HK-2 (cell line): Measurements from ENCODE around the gene KLRK1.
"Not testable (repeated sequence)": the region's sequence is repeated elsewhere in the genome, so short reads cannot be mapped to it uniquely, and the experiment has no call there.

Experiments used
- DNase-seq: peaks from one replicate; pipeline ENCODE4 v3.0.0-alpha.2; 2018; ENCODE audit not compliant: unreplicated experiment

Gene KLRK1

DNA sequence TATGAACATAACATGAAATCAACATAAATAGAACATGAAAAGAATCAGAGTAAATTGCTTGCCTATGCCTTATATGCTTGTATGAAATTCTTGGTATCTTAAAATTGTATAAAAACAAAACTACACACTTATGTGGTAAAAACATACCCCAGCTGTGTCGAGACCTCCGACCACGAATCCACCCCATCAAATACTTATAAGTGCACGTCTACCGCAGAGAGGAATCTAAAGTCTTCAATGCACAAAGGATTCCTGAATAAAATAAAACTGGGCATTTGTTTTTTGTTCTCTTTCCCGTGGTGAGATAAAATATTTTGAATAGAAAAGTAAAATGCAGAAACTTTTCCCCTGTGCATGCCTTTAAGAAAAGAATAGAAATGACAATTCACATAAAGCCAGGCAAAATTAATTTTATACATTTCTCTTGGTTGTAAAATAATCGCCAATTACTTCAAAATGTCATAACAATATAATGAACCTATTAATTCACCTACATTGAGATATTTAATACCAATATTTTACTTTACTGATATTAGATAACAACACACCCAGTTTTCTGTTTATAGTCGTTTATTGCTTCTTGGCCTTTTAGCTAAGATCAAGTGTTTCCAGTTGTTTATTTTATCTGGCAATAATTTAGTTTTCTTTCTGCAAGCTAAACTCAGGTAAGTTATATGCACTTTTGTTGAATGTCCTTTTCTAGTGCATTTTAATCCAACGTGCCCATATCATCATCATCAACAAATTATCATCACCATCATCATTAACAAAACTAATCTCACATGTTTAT lies 1.0 kb downstream of the KLRK1 start:
- no peak for DNase-seq

GRCh38 chr12:10387498-10387897 lies 2.3 kb downstream of the KLRK1 start:
- DNase-seq: not testable (repeated sequence)

DNA sequence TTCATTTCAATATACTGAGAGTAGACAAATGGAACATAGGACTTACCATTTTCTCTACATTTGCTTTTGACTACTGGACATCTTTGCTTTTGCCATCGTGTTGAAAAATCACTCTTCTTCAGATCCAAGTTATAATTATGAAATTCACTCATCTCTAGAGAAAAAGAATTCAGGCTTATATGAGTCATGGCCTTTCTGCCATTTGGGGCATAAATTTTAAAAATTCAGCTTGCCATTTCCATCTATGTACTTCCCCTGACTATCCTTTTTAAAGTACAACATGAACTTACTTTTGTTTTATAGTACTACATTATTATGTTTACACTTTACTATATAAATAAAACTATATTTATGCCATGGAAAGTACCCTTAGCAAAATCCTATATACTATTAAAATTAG lies 3.0 kb downstream of the KLRK1 start:
- DNase-seq: no peak

DNA sequence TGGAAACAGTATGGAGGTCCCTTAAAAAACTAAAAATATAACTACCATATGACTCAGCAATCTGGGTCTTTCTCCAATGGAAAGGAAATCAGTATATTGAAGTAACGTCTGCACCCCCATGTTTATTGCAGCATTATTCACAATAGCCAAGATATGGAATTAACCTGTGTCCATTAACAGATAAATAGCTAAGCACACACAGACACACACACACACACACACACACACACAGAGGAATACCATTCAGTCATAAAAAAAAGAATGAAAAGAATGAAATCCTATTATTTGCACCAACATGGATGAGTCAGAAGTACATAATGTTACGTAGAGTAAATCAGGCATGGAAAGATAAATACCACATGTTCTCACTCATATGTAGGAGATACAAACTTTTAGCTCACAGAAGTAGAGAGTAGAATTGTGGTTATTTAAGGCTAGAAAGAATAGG lies 4.7 kb downstream of the KLRK1 start:
- DNase-seq: peak; percentile 35

DNA sequence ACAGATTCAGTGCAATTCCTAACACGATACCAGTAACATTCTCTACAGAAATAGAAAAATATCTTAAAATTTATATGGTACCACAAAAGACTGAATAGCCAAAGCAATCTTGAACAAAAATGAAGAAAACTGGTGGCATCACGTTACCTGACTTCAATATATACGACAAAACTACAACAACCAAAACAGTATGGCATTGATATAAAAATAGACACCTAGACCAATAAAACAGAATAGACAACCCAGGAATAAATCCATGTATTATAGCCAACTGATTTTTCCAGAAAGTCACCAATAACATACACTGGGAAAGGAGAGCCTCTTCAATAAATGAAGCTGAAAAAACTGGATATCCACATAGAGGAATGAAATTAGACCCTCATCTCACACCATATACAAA lies 5.7 kb downstream of the KLRK1 start:
- DNase-seq: no peak

- DNase-seq: no peak
Observed at GRCh38 chr12:10381928-10382628, 7.8 kb downstream of the KLRK1 start.

GRCh38 chr12:10378737-10379136 lies 11.1 kb downstream of the KLRK1 start:
- not testable (repeated sequence) for DNase-seq

DNA sequence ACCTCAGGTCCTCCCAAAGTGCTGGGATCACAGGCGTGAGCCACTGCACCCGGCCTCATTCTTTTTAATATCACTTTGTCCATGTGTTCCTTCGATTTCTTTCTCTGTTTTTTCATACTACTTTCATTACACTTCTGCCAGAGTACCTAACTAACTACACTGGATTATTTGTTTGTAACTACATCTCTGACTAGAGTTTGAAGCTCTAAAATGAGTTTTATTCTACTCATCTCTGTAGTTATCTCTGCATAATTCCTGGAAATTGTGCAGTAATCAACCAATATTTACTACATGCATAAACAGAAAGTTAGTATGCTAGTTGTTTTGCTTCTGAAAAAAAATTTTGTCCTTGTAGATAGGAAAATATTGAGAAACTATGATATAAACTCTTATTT lies 15.2 kb downstream of the KLRK1 start:
- DNase-seq: no peak

GRCh38 chr12:10372559-10372958 lies 17.3 kb downstream of the KLRK1 start:
- no peak for DNase-seq

- not testable (repeated sequence) for DNase-seq
Observed at GRCh38 chr12:10371893-10372535, 17.8 kb downstream of the KLRK1 start.

GRCh38 chr12:10369557-10370415 lies 20.1 kb downstream of the KLRK1 start:
- DNase-seq: no peak

DNA sequence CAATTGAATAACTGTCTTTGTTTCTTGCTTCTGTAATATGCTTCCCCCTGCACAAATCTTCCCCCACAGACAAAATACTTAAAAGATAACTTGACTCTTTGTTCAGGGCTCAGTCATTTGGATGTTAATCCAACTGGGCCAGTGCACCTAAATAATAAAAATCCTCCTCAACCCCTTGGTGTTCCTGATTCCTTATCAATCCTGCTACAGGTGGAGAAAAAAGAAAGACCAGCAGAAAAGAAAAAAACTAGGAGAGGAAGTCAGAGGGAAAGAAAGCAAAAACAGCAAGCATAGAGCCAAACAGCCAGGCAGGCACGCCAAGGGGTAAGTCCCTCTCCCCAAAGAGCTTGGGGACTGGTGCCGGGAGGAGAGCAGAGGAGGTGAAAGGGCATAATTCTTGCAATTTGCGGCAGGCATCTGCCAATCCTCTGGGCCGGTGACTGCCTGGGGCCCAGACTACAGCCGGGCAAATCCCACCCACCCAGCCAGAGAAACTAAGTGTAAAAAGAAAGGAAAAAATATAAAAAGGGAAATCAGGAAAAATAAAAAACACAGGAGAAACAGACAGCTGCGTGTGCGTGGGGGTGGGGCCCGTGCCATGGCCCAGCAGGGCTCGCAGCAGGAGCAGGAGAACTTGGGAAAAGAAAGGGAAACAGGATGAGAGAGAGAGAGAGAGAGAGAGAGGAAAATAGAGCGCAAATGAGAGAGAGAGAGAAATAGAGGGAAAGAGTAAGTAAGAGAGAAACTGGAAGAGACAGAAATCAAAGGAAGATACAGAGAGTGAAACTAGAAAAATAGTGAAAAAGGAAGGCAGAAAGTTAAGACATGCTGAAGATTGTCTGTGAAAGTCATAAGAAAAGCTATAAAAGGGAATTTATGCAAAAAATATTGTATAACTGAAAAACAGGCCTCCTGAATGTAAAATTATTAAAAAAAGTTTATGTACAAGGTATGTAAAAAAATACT lies 21.4 kb downstream of the KLRK1 start:
- no peak for DNase-seq

- DNase-seq: not testable (repeated sequence)
Observed at GRCh38 chr12:10367714-10368113, 22.1 kb downstream of the KLRK1 start.

DNA sequence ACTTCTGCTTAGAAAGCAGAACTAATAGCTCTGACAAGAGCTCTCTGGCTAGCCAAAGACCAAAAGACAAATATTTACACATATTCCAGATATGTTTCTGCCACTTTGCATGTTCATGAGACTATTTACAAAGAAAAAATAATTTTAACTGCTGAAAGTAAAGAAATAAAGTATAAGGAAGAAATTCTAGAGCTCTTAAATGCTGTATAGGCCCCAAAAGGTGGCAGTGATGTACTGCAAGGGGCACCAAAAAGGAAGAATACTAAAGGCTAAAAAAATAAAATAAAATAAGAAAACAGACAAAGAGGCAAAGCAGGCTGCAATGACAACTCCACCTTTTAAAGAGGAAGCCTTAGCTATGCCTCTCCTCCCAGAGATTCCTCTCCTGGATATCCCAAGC lies 23.0 kb downstream of the KLRK1 start:
- no peak for DNase-seq

DNA sequence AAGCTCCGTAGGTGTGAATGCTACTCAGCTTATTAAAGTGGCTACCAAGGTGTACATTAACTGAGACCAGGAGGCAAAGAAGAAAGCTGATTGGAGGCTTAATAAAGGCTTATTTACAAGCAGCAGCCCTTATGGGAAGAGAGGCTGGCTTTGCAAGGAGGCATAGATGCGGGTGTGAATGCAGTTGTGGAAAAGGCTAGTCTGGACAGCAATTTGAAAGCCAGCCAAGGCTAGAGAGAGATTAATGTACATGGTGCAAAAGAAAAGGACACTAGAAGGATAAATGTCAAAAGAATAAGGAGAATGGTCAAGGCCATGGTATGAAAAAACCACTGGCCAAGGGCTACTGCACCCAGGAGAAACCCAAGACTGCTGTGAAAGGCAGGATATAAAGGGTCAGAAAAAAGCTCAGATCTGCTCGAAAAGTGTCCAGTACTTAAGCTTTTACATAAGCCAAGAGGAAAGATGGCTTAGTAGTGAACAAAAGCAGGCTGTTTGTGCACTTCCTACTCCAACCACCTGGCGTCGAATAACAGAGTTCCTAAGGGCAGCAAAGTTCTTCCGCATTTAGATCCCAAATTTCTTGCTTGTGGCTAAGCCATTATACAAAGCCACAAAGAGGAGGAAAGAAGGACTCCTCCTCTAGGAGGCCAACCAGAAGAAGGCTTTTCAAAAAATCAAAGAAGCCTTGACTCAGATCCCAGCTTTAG lies 24.0 kb downstream of the KLRK1 start:
- peak; percentile 24 for DNase-seq

GRCh38 chr12:10364815-10365622 lies 24.8 kb downstream of the KLRK1 start:
- DNase-seq: peak; percentile 51

DNA sequence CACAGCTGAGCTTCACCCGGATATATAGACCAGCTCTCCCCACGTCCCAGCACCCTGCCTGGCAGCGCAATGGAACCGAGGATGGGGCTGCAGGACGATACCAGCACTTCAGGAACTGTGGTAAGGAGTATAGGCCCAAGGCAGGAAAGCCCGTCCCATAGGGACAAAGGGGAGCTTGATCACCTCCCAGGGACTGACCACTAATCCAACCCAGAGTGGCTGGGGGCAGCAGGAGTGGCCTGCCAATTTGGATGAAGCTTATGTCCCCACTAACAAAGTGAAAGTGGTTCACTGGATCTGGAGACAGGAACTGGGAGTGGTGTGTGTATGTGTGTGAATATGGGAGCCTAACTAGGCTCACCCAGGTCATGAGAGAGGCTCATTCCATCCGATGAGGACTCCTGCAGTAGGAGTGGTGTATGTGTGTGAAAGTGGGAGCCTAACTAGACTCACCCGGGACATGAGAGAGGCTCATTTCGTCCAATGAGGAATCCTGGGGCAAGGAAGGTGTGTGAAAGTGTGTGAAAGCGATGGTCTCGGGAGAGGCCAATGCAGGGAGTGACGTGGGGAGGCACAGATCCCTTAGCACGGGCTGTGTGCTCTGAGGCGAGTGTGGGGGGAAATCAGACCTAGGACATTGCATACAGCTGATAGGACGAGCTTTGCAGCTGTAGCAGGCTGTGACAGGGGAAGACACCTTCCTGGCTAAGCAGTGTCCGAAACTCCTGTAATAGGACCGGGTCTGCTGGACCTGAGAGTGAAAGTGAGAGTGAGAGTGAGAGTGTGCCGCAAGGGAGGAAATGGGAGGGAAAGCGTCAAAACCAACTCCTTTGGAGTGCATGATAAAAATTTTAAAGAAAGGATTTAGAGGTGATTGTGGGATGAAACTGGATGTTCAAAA lies 25.7 kb downstream of the KLRK1 start:
- peak; percentile 58 for DNase-seq

DNA sequence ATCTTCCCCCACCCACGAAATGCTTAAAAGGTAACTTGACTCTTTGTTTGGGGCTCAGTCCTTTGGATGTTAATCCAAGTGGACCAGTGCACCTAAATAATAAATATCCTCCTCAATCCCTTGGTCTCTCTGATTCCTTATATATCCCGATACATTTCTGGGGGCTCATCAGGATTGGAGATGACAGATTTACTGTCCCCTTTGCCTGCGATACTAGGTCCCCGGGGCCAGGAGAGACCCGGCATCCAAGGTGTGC lies 26.3 kb downstream of the KLRK1 start:
- no peak for DNase-seq
